ENCODE results near the gene VSNL1. TPM values are rescaled to one million over a fixed set of nuclear protein-coding genes. Genes with fewer than 3 reads are reported as not detected.

VSNL1 gene
- total and polyA plus RNA-seq, 2 experiments from 2014 or later = 102 to 112 TPM

DNA sequence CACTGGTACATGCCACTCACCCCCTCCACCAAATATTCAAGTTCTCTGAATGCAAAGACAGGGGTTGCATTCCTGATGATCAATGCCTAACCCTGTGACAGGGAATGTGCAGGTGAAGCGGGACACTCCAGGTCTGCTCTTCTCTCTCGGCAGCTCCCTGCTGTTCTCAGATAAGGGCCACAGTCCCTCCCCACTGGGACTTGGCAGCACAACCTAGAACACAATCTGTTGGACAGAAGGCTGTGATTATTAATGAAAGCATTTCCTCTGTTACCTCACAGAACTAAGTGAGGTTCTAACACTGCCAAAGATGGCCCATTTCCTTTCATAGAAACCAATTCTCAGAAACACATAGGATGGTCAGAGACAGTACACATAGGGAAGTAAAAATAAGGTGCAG is 42.7 kb downstream of the VSNL1 start (continued):
- TF ChIP-seq, protein P1, sequence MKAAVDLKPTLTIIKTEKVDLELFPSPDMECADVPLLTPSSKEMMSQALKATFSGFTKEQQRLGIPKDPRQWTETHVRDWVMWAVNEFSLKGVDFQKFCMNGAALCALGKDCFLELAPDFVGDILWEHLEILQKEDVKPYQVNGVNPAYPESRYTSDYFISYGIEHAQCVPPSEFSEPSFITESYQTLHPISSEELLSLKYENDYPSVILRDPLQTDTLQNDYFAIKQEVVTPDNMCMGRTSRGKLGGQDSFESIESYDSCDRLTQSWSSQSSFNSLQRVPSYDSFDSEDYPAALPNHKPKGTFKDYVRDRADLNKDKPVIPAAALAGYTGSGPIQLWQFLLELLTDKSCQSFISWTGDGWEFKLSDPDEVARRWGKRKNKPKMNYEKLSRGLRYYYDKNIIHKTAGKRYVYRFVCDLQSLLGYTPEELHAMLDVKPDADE (IDR thresholded peaks at IDR 0.05) = no peak
- TF ChIP-seq NANOG (IDR thresholded peaks at IDR 0.05; ENCODE audit: borderline replicate concordance) (no peak), ZNF114 (CRISPR knock-in tag; IDR thresholded peaks at IDR 0.05) (no peak), CREB1 (CRISPR knock-in tag; IDR thresholded peaks at IDR 0.05; ENCODE audit: low read depth) (no peak)

DNA sequence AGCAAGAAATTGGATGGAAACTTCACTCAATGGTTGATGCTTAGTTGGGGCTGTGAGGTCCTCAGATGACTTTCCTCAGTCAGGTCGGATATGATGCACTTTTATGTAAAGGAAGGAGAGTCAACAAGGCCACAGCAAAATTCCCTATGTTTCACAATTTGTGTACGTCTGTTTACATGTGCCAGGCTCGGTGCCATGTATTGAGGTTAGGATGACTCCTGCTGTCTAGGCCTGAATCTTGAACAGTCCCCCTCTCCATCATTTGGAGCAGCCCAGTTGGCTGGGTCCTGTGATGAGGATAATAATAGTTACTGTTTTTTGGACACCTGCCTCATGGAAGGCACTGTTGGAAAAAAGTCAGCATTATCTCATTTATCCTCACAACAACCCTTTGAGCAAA is 43.1 kb downstream of the VSNL1 start:
- Mint-ChIP-seq H3K9me3 (no peaks in the 10 kb centered on the region; the same call in 1 of the 3 replicates), H3K36me3 (ENCODE audit: low read depth) (peaks cover 17% of the 10 kb centered on the region), H3K27me3 (ENCODE audit: insufficient read depth, low read depth, poor library complexity) (peaks cover 4% of the 10 kb centered on the region), H3K4me3 (no peak overlapping the region), H3K27ac (no peak overlapping the region), H3K4me1 (peaks cover 39% of the 10 kb centered on the region)
- Histone ChIP-seq H3K4me1 (ENCODE audit: insufficient read depth) (peaks cover 57% of the 10 kb centered on the region), H2AFZ (no peak overlapping the region), H3K36me3 (ENCODE audit: insufficient read depth) (no peaks in the 10 kb centered on the region), H4K20me1 (replicated peaks; ENCODE audit: insufficient read depth) (peaks cover 38% of the 10 kb centered on the region), H3F3A (replicated peaks; ENCODE audit: low read depth) (no peaks in the 10 kb centered on the region), H3K4me2 (no peak overlapping the region), H3K79me2 (replicated peaks; ENCODE audit: insufficient read depth) (peaks cover 99% of the 10 kb centered on the region), H3K9me2 (ENCODE audit: insufficient read depth) (peaks cover 4% of the 10 kb centered on the region), H3K27ac (ENCODE audit: low read depth) (no peak overlapping the region), H3K4me3 (no peak overlapping the region), H3K27me3 (ENCODE audit: insufficient read depth) (no peaks in the 10 kb centered on the region)
- TF ChIP-seq, protein P2, sequence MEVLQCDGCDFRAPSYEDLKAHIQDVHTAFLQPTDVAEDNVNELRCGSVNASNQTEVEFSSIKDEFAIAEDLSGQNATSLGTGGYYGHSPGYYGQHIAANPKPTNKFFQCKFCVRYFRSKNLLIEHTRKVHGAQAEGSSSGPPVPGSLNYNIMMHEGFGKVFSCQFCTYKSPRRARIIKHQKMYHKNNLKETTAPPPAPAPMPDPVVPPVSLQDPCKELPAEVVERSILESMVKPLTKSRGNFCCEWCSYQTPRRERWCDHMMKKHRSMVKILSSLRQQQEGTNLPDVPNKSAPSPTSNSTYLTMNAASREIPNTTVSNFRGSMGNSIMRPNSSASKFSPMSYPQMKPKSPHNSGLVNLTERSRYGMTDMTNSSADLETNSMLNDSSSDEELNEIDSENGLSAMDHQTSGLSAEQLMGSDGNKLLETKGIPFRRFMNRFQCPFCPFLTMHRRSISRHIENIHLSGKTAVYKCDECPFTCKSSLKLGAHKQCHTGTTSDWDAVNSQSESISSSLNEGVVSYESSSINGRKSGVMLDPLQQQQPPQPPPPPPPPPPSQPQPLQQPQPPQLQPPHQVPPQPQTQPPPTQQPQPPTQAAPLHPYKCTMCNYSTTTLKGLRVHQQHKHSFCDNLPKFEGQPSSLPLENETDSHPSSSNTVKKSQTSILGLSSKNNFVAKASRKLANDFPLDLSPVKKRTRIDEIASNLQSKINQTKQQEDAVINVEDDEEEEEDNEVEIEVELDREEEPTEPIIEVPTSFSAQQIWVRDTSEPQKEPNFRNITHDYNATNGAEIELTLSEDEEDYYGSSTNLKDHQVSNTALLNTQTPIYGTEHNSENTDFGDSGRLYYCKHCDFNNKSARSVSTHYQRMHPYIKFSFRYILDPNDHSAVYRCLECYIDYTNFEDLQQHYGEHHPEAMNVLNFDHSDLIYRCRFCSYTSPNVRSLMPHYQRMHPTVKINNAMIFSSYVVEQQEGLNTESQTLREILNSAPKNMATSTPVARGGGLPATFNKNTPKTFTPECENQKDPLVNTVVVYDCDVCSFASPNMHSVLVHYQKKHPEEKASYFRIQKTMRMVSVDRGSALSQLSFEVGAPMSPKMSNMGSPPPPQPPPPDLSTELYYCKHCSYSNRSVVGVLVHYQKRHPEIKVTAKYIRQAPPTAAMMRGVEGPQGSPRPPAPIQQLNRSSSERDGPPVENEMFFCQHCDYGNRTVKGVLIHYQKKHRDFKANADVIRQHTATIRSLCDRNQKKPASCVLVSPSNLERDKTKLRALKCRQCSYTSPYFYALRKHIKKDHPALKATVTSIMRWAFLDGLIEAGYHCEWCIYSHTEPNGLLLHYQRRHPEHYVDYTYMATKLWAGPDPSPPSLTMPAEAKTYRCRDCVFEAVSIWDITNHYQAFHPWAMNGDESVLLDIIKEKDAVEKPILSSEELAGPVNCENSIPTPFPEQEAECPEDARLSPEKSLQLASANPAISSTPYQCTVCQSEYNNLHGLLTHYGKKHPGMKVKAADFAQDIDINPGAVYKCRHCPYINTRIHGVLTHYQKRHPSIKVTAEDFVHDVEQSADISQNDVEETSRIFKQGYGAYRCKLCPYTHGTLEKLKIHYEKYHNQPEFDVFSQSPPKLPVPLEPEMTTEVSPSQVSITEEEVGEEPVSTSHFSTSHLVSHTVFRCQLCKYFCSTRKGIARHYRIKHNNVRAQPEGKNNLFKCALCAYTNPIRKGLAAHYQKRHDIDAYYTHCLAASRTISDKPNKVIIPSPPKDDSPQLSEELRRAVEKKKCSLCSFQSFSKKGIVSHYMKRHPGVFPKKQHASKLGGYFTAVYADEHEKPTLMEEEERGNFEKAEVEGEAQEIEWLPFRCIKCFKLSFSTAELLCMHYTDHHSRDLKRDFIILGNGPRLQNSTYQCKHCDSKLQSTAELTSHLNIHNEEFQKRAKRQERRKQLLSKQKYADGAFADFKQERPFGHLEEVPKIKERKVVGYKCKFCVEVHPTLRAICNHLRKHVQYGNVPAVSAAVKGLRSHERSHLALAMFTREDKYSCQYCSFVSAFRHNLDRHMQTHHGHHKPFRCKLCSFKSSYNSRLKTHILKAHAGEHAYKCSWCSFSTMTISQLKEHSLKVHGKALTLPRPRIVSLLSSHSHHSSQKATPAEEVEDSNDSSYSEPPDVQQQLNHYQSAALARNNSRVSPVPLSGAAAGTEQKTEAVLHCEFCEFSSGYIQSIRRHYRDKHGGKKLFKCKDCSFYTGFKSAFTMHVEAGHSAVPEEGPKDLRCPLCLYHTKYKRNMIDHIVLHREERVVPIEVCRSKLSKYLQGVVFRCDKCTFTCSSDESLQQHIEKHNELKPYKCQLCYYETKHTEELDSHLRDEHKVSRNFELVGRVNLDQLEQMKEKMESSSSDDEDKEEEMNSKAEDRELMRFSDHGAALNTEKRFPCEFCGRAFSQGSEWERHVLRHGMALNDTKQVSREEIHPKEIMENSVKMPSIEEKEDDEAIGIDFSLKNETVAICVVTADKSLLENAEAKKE (CRISPR knock-in tag; IDR thresholded peaks at IDR 0.05) = no peak
- ATAC-seq = no peak
- DNase-seq (ENCODE audit: low spot score) = no peak

All from GM23338 (cell line).